Spinal cord (tissue), 10 donors: ENCODE results near the gene EEF1A1. TPM values are rescaled to one million over a fixed set of nuclear protein-coding genes. Genes with fewer than 3 reads are reported as not detected.

Source experiments
- DNase-seq, 6 donors: peaks; one replicate each; pipeline versions ENCODE4 v3.0.0 to v3.0.0-alpha.2; 2013 to 2015; ENCODE audit warnings: low spot score in 6 of 6, low read depth in 4 of 6
- H3K27ac ChIP-seq: one replicate; pipeline ENCODE4 v1.5.1; 2013; ENCODE audit warnings: low read depth, low read length, control low read depth
- H3K27me3 ChIP-seq: one replicate; pipeline ENCODE4 v1.6.1; 2013; ENCODE audit warnings: low read length; ENCODE audit not compliant: control insufficient read depth, insufficient read depth
- H3K36me3 ChIP-seq: one replicate; pipeline ENCODE4 v1.6.1; 2013; ENCODE audit warnings: low read length; ENCODE audit not compliant: control insufficient read depth, insufficient read depth
- H3K4me1 ChIP-seq: one replicate; pipeline ENCODE4 v1.6.1; 2013; ENCODE audit warnings: low read length; ENCODE audit not compliant: control insufficient read depth, insufficient read depth
- H3K4me3 ChIP-seq: one replicate; pipeline ENCODE4 v1.5.1; 2013; ENCODE audit warnings: low read depth, low read length, control low read depth
- H3K9me3 ChIP-seq: one replicate; pipeline ENCODE4 v1.6.1; 2013; ENCODE audit warnings: low read length; ENCODE audit not compliant: control insufficient read depth, insufficient read depth
- WGBS: methylation state at CpG from one replicate; pipeline ENCODE4 v1.1.5; 2013; ENCODE audit warnings: missing lambda C conversion rate; ENCODE audit not compliant: insufficient coverage; 5-methylcytosine and 5-hydroxymethylcytosine counted together
- polyA plus RNA-seq, 2 donors: library from polyadenylated mRNA; unstranded; fragments of 120-200 nt; gene quantifications; one replicate each; pipeline ENCODE4 v1.2.1, GENCODE V29; 2013; ENCODE audit not compliant: insufficient read length in 2 of 2
- small RNA-seq: library from RNA; depleted of rRNA; stranded (forward); fragments of <200 nt; gene quantifications from one replicate; pipeline ENCODE3, GENCODE V24; 2014; ENCODE audit warnings: low replicate concordance
- total RNA-seq, 2 donors: library from RNA; depleted of rRNA in 1 of 2; stranded (reverse); fragments of 120-200 nt in 1 of 2; fragments of >200 nt in 1 of 2; gene quantifications; one replicate each; pipeline versions ENCODE4 v1.2.3 to v1.2.4, GENCODE V29; 2013 to 2014
- donor health status: healthy.

The EEF1A1 gene
- total and polyA plus RNA-seq, 4 donors, result 8,316 to 18,703 (median 10,541) TPM

- Histone ChIP-seq H3K36me3 (peaks cover 60% of the 10 kb centered on the region), H3K9me3 (no peaks in the 10 kb centered on the region), H3K27me3 (no peaks in the 10 kb centered on the region), H3K27ac (no peak overlapping the region), H3K4me3 (no peak overlapping the region), H3K4me1 (no peaks in the 10 kb centered on the region)
- no CpG with 5 or more reads among the region's 2 CpGs for WGBS
- no peak for DNase-seq
These were observed 36.4 kb downstream of the EEF1A1 start for GRCh38 chr6:73484438-73484837.

GRCh38 chr6:73481969-73482368 lies 38.9 kb downstream of the EEF1A1 start:
- Histone ChIP-seq H3K9me3 (no peaks in the 10 kb centered on the region), H3K4me1 (no peaks in the 10 kb centered on the region), H3K4me3 (no peak overlapping the region), H3K36me3 (peaks cover 68% of the 10 kb centered on the region), H3K27ac (no peak overlapping the region), H3K27me3 (no peaks in the 10 kb centered on the region)
- DNase-seq, result no peak
- WGBS, result 89% methylated on average over 11 of the region's 12 CpGs

GRCh38 chr6:73477407-73477806 lies 43.4 kb downstream of the EEF1A1 start:
- WGBS, result no CpG with 5 or more reads among the region's 4 CpGs
- no peaks in the 10 kb centered on the region for H3K9me3 ChIP-seq
- no peak overlapping the region for H3K4me3 ChIP-seq
- H3K27ac ChIP-seq, result no peak overlapping the region
- H3K4me1 ChIP-seq, result no peaks in the 10 kb centered on the region
- DNase-seq, result no peak
- no peaks in the 10 kb centered on the region for H3K27me3 ChIP-seq
- H3K36me3 ChIP-seq, result peaks cover 75% of the 10 kb centered on the region

GRCh38 chr6:73476723-73477122 lies 44.1 kb downstream of the EEF1A1 start:
- H3K27me3 ChIP-seq, result no peaks in the 10 kb centered on the region
- DNase-seq, result no peak
- H3K9me3 ChIP-seq, result no peaks in the 10 kb centered on the region
- no peaks in the 10 kb centered on the region for H3K4me1 ChIP-seq
- peaks cover 69% of the 10 kb centered on the region for H3K36me3 ChIP-seq
- H3K4me3 ChIP-seq, result no peak overlapping the region
- 99% methylated on average over 8 of the region's 10 CpGs for WGBS
- no peak overlapping the region for H3K27ac ChIP-seq

- no peak overlapping the region for H3K27ac ChIP-seq
- no peak for DNase-seq
- H3K4me3 ChIP-seq, result no peak overlapping the region
- no peaks in the 10 kb centered on the region for H3K9me3 ChIP-seq
- WGBS, result no CpG with 5 or more reads among the region's 2 CpGs
- no peaks in the 10 kb centered on the region for H3K27me3 ChIP-seq
- H3K36me3 ChIP-seq, result peaks cover 70% of the 10 kb centered on the region
- H3K4me1 ChIP-seq, result no peaks in the 10 kb centered on the region
These were observed 49.0 kb downstream of the EEF1A1 start for GRCh38 chr6:73471686-73472290.

Small RNA genes within 50 kb of the gene (small RNA-seq; reads per million reads assigned to genes)
- gene AL603910.2 (not detected), gene RN7SL827P (not detected)

Other genes starting within 250 kb of the EEF1A1 start
- gene DPPA5, start 166.8 kb downstream of the EEF1A1 start, total RNA-seq, result not detected
- not detected for gene DPPA5, start 166.8 kb downstream of the EEF1A1 start, polyA plus RNA-seq
- under 1 TPM in 1 of 2 donors, not detected in 1; 0.17 TPM for gene KHDC3L, start 158.4 kb downstream of the EEF1A1 start, total RNA-seq
- gene KHDC3L, start 158.4 kb downstream of the EEF1A1 start, polyA plus RNA-seq, result under 1 TPM; 0.53 to 0.59 TPM
- gene OOEP, start 151.1 kb downstream of the EEF1A1 start, total RNA-seq, result under 1 TPM in 1 of 2 donors, not detected in 1; 0.11 TPM
- gene OOEP, start 151.1 kb downstream of the EEF1A1 start, polyA plus RNA-seq, result not detected
- 1 to 10 TPM in 1 of 2 donors, under 1 TPM in 1; 0.59 to 1.5 TPM for gene DDX43, start 126.2 kb downstream of the EEF1A1 start, total RNA-seq
- under 1 TPM; 0.65 to 0.99 TPM for gene DDX43, start 126.2 kb downstream of the EEF1A1 start, polyA plus RNA-seq
- gene CGAS, start 68.7 kb downstream of the EEF1A1 start, total RNA-seq, result 1 to 10 TPM; 5.1 to 7.4 TPM
- 1 to 10 TPM; 2.3 to 3.4 TPM for gene CGAS, start 68.7 kb downstream of the EEF1A1 start, polyA plus RNA-seq
- 10 to 100 TPM; 25.9 to 31.4 TPM for gene MTO1, start 59.3 kb downstream of the EEF1A1 start, total RNA-seq
- gene MTO1, start 59.3 kb downstream of the EEF1A1 start, polyA plus RNA-seq, result 10 to 100 TPM; 18.3 to 19.4 TPM
- 10 to 100 TPM; 19.0 to 33.4 TPM for gene SLC17A5, start 133.0 kb upstream of the EEF1A1 start, total RNA-seq
- 10 to 100 TPM; 12.5 to 13.1 TPM for gene SLC17A5, start 133.0 kb upstream of the EEF1A1 start, polyA plus RNA-seq
- 10 to 100 TPM; 11.5 to 14.7 TPM for gene CD109, start 175.2 kb upstream of the EEF1A1 start, total RNA-seq
- gene CD109, start 175.2 kb upstream of the EEF1A1 start, polyA plus RNA-seq, result 1 to 10 TPM; 4.1 to 6.4 TPM